Measurements from ENCODE around the gene BCR. TPM values are rescaled to one million over a fixed set of nuclear protein-coding genes. Genes with fewer than 3 reads are reported as not detected.
"Not testable (repeated sequence)": the region's sequence is repeated elsewhere in the genome, so short reads cannot be mapped to it uniquely, and the experiment has no call there.

The BCR gene
- total RNA-seq, 1 donor from 2014 or later, result 102 TPM

DNA sequence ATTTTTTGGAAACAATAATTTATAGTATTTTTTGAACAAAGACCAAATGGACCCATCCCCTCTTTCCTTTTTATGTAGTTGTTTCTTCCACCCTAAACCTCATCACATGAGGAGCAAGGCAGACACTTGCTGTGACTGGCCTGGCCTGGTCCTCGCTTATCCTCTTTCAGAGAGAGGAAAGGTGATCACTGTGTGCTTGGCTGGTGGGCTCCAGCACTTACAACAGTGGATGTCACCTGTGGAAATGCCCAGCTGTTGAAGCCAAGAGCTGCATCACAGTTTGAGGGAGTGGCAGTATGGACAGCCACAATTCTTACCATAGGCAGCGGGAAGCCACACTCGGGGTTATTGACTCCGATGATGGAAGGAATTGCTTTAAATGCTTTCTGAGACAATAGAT is 185.7 kb downstream of the BCR start:
- Mint-ChIP-seq H3K9me3 (ENCODE audit: low read depth) (no peaks in the 10 kb centered on the region), H3K36me3 (ENCODE audit: insufficient read depth) (no peaks in the 10 kb centered on the region), H3K27me3 (peaks cover 78% of the 10 kb centered on the region), H3K4me1 (ENCODE audit: low read depth) (peaks cover 5% of the 10 kb centered on the region), H3K4me3 (ENCODE audit: low read depth) (no peak overlapping the region), H3K27ac (no peak overlapping the region)
- TF ChIP-seq, protein P1, sequence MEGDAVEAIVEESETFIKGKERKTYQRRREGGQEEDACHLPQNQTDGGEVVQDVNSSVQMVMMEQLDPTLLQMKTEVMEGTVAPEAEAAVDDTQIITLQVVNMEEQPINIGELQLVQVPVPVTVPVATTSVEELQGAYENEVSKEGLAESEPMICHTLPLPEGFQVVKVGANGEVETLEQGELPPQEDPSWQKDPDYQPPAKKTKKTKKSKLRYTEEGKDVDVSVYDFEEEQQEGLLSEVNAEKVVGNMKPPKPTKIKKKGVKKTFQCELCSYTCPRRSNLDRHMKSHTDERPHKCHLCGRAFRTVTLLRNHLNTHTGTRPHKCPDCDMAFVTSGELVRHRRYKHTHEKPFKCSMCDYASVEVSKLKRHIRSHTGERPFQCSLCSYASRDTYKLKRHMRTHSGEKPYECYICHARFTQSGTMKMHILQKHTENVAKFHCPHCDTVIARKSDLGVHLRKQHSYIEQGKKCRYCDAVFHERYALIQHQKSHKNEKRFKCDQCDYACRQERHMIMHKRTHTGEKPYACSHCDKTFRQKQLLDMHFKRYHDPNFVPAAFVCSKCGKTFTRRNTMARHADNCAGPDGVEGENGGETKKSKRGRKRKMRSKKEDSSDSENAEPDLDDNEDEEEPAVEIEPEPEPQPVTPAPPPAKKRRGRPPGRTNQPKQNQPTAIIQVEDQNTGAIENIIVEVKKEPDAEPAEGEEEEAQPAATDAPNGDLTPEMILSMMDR (IDR thresholded peaks at IDR 0.05; ENCODE audit: unreplicated experiment), result no peak
- no peak for DNase-seq (ENCODE audit: low spot score, unreplicated experiment)

DNA sequence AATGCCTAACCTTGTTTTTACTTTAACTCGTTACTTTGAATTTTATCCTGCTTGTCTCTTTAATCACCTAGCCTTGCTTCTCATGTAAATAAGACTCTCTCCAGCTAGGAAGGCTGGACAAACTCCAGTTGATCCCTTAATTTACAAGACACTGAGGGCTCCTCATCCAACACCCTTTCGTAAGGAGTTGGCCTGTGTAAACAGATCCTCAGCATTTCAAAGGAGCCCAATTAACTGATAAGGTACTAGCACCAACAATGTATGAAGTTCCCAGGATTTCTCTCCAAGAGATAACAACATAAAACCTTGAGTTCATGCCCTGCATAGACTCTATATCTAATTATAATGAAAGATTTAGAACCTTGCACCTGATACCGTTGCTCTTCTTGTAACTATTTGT is 186.9 kb downstream of the BCR start:
- not testable (repeated sequence) for H3K9me3 Mint-ChIP-seq (ENCODE audit: low read depth); H3K4me1 Mint-ChIP-seq (ENCODE audit: low read depth); DNase-seq (ENCODE audit: low spot score, unreplicated experiment); H3K36me3 Mint-ChIP-seq (ENCODE audit: insufficient read depth); H3K27ac Mint-ChIP-seq; H3K4me3 Mint-ChIP-seq (ENCODE audit: low read depth)
- peaks cover 72% of the 10 kb centered on the region for H3K27me3 Mint-ChIP-seq

Other genes starting within 250 kb of the BCR start
- 16.3 and 19.2 TPM in 2 replicates for gene GNAZ, start 110.0 kb upstream of the BCR start, total RNA-seq
- 2.4 and 3.6 TPM in 2 replicates for gene RSPH14, start 38.5 kb upstream of the BCR start, total RNA-seq
- gene RAB36, start 35.0 kb upstream of the BCR start, total RNA-seq, result 10.1 and 10.3 TPM in 2 replicates